ENCODE measurements around the gene ISM2. TPM values are rescaled to one million over a fixed set of nuclear protein-coding genes. Genes with fewer than 3 reads are reported as not detected.

ISM2 gene
- total RNA-seq, 1 experiment from 2014 or later: 2.6 TPM

- Histone ChIP-seq H3K4me1 (ENCODE audit: control insufficient read depth, insufficient read depth, low read length) (no peaks in the 10 kb centered on the region), H3K4me3 (ENCODE audit: low read depth in 2 of 2, low read length in 2 of 2) (no peak overlapping the region), H3K36me3 (ENCODE audit: control insufficient read depth, insufficient read depth, low read length) (peaks cover 6% of the 10 kb centered on the region), H3K27ac (ENCODE audit: low read length) (no peak overlapping the region), H3K27me3 (ENCODE audit: control insufficient read depth, insufficient read depth, low read length) (no peaks in the 10 kb centered on the region), H3K9me3 (ENCODE audit: control insufficient read depth, insufficient read depth, low read depth, low read length) (no peaks in the 10 kb centered on the region)
- DNase-seq (ENCODE audit: low read depth, low spot score) (no peak), ATAC-seq (no peak)
- TF ChIP-seq POLR2AphosphoS5 (IDR thresholded peaks at IDR 0.05; ENCODE audit: low read depth, low read length) (no peak), SIN3A (IDR thresholded peaks at IDR 0.05; ENCODE audit: borderline replicate concordance, insufficient read depth, low read depth, low read length) (no peak), CTCF (IDR thresholded peaks at IDR 0.05) (no peak), TCF7L2 (IDR thresholded peaks at IDR 0.05; ENCODE audit: low read depth, low read length) (no peak)
- TF ChIP-seq, protein P1, sequence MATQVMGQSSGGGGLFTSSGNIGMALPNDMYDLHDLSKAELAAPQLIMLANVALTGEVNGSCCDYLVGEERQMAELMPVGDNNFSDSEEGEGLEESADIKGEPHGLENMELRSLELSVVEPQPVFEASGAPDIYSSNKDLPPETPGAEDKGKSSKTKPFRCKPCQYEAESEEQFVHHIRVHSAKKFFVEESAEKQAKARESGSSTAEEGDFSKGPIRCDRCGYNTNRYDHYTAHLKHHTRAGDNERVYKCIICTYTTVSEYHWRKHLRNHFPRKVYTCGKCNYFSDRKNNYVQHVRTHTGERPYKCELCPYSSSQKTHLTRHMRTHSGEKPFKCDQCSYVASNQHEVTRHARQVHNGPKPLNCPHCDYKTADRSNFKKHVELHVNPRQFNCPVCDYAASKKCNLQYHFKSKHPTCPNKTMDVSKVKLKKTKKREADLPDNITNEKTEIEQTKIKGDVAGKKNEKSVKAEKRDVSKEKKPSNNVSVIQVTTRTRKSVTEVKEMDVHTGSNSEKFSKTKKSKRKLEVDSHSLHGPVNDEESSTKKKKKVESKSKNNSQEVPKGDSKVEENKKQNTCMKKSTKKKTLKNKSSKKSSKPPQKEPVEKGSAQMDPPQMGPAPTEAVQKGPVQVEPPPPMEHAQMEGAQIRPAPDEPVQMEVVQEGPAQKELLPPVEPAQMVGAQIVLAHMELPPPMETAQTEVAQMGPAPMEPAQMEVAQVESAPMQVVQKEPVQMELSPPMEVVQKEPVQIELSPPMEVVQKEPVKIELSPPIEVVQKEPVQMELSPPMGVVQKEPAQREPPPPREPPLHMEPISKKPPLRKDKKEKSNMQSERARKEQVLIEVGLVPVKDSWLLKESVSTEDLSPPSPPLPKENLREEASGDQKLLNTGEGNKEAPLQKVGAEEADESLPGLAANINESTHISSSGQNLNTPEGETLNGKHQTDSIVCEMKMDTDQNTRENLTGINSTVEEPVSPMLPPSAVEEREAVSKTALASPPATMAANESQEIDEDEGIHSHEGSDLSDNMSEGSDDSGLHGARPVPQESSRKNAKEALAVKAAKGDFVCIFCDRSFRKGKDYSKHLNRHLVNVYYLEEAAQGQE (IDR thresholded peaks at IDR 0.05; ENCODE audit: insufficient read depth in 1 of 2, low read depth in 2 of 2, low read length in 1 of 2): no peak
- CTCF ChIA-PET: no interaction called here
- POLR2A ChIA-PET: no interaction called here
- in situ Hi-C loops (cut with HindIII; ENCODE audit: low pct_unique_long_range_greater_than_20kb, low sequenced_read_pairs): no loop called here
- intact Hi-C loops (cut with micrococcal nuclease; ENCODE audit: unreplicated experiment): no loop called here
- BruUV-seq (replicated peaks): no TSS peak
Measured at GRCh38 chr14:77424862-77425261, 73.8 kb downstream of the ISM2 start.

Other genes with a start within 250 kb of the ISM2 start
- not detected for gene NGB, start 227.6 kb downstream of the ISM2 start, total RNA-seq (2021; ENCODE audit: unreplicated experiment)
- gene POMT2, start 177.9 kb downstream of the ISM2 start, total RNA-seq (2021; ENCODE audit: unreplicated experiment): 43.5 TPM
- 15.1 TPM for gene GSTZ1, start 177.8 kb downstream of the ISM2 start, total RNA-seq (2021; ENCODE audit: unreplicated experiment)
- gene TMED8, start 121.7 kb downstream of the ISM2 start, total RNA-seq (2021; ENCODE audit: unreplicated experiment): 8.5 TPM
- 1.4 TPM for gene SAMD15, start 121.4 kb downstream of the ISM2 start, total RNA-seq (2021; ENCODE audit: unreplicated experiment)
- gene NOXRED1, start 75.3 kb downstream of the ISM2 start, total RNA-seq (2021; ENCODE audit: unreplicated experiment): 0.10 TPM
- gene VIPAS39, start 41.2 kb downstream of the ISM2 start, total RNA-seq (2021; ENCODE audit: unreplicated experiment): 12.4 TPM
- 142 TPM for gene AHSA1, start 40.7 kb downstream of the ISM2 start, total RNA-seq (2021; ENCODE audit: unreplicated experiment)
- gene SPTLC2, start 117.8 kb upstream of the ISM2 start, total RNA-seq (2021; ENCODE audit: unreplicated experiment): 21.0 TPM
- gene ALKBH1, start 209.2 kb upstream of the ISM2 start, total RNA-seq (2021; ENCODE audit: unreplicated experiment): 13.0 TPM
- gene SLIRP, start 209.3 kb upstream of the ISM2 start, total RNA-seq (2021; ENCODE audit: unreplicated experiment): 162 TPM